Activated T-helper 17 cell treated with anti-CD3 and anti-CD28 coated beads, Interleukin-2, amount 50 U/mL, for 72 hours (primary cell): Measurements from ENCODE around the gene KRT39. TPM values are rescaled to one million over a fixed set of nuclear protein-coding genes. Genes with fewer than 3 reads are reported as not detected.

Source experiments
- ATAC-seq: fragments of 150-1000 bp; cut with Tn5 transposase; replicated peaks from 2 replicates; pipeline ENCODE4 v1.10.0; 2021; ENCODE audit warnings: mild to moderate bottlenecking, moderate library complexity
- H3K27ac Mint-ChIP-seq: one replicate; pipeline ENCODE4 v1.8.0; 2022; ENCODE audit warnings: mixed read lengths
- H3K27me3 Mint-ChIP-seq: one replicate; pipeline ENCODE4 v1.8.0; 2022; ENCODE audit warnings: mixed read lengths
- H3K36me3 Mint-ChIP-seq: one replicate; pipeline ENCODE4 v1.8.0; 2022; ENCODE audit warnings: low read depth, mild to moderate bottlenecking, mixed read lengths
- H3K4me1 Mint-ChIP-seq: one replicate; pipeline ENCODE4 v1.8.0; 2022; ENCODE audit warnings: mixed read lengths
- H3K4me3 Mint-ChIP-seq: one replicate; pipeline ENCODE4 v1.8.0; 2022; ENCODE audit warnings: mild to moderate bottlenecking, mixed read lengths
- H3K9me3 Mint-ChIP-seq: one replicate; pipeline ENCODE4 v1.8.0; 2022; ENCODE audit warnings: mixed read lengths
- total RNA-seq, 2 donors: library from RNA; stranded (reverse); gene quantifications; one replicate each; pipeline ENCODE4 v1.2.3, GENCODE V29; 2022

Gene KRT39
- total RNA-seq, 2 donors from 2014 or later: not detected

DNA sequence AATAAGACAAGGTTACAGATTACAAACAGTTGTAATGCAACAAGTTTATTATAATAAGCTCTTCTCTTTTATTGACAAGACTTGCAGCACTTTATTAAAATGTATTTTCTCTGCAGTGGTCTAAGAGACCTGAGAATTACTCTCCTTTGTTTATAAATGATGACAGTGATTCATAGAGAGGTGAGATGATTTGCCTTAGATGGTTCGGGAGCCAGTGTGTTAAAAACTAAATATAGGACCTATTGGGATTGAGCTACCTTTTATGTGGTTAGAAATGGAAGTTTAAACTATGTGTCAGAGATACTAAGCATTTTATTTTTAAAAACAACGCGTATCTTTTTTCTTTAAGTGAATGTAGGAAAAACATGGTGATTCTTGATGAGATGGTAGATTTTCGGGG, 30.1 kb upstream of the KRT39 start:
- Mint-ChIP-seq H3K27me3 (peaks cover 54% of the 10 kb centered on the region), H3K27ac (no peak overlapping the region), H3K36me3 (no peaks in the 10 kb centered on the region), H3K9me3 (no peaks in the 10 kb centered on the region), H3K4me3 (no peak overlapping the region), H3K4me1 (no peaks in the 10 kb centered on the region)
- no peak for ATAC-seq

DNA sequence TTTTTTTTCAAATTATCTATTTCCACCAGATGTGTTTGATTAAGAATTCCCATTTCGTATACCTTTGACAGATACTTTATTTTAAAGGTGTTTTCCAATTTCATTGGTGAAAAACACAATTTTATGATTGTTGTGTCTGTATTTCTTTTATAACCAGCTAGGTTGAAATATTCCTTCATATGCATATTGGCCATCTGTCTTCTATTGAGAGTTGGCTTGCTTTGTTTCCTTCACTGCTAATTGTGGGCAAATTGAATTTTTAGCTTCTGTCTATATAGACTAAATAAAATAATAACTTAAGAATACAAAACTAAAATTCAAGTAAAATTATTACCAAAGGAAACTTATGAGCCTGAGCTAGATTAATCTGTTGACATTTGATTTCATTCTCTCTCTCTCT, 28.4 kb upstream of the KRT39 start:
- no peaks in the 10 kb centered on the region for H3K36me3 Mint-ChIP-seq
- H3K4me3 Mint-ChIP-seq: no peak overlapping the region
- H3K27ac Mint-ChIP-seq: no peak overlapping the region
- no peaks in the 10 kb centered on the region for H3K4me1 Mint-ChIP-seq
- peaks cover 53% of the 10 kb centered on the region for H3K27me3 Mint-ChIP-seq
- no peak for ATAC-seq
- H3K9me3 Mint-ChIP-seq: no peaks in the 10 kb centered on the region

DNA sequence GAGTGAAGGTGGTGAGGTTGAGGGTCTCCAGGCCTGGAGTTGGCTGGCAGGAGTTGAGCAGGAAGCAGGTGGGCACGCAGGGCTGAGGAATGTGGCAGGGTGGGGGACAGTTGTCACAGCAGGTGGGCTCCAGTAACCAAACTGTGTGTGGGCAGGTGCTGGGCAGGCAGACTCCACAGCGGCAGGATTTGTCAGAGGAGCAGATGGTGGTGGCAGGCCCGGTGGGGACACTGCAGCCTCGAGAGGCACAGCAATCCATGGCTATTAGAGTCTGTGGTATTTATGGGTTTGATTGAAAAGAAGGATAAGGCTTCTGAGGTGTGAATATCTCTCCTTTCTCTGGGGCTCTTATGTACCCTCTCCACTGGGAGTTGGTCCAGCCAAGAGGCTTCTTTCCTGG, 27.1 kb upstream of the KRT39 start, which contains the start of gene KRTAP3-3:
KRTAP3-3 (minus strand) TSS at position 326 of the 400 bp plus-strand sequence; CDS start at position 259, 67 bp downstream.
- Mint-ChIP-seq H3K27me3 (peaks cover 51% of the 10 kb centered on the region), H3K9me3 (no peaks in the 10 kb centered on the region), H3K27ac (no peak within 1 kb of the TSS)

DNA sequence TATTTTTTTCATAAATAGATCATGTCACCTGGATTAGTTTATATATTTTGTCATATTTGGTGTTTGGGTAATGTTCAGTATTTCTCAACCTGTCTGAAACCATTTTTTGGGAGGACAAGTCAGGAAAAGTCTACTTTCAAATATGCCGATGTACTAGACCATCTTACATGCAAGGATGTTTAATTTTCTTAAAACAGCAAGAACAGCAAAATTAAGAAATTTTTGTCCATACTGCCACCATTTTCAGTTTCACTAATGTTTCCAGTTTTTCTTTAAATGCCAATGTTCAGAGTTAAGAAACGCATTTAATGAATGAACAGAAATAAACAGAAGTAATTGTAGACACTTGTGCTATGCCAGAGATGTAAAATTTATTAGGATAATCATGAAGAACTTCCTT, 26.3 kb upstream of the KRT39 start:
- no peaks in the 10 kb centered on the region for H3K36me3 Mint-ChIP-seq
- ATAC-seq: no peak
- peaks cover 46% of the 10 kb centered on the region for H3K27me3 Mint-ChIP-seq
- H3K4me1 Mint-ChIP-seq: no peaks in the 10 kb centered on the region
- H3K27ac Mint-ChIP-seq: no peak overlapping the region
- H3K4me3 Mint-ChIP-seq: no peak overlapping the region
- H3K9me3 Mint-ChIP-seq: no peaks in the 10 kb centered on the region

More for the DNA sequence above, 27.1 kb upstream of the KRT39 start, which contains the start of gene KRTAP3-3:
- no peaks in the 10 kb centered on the region for H3K4me1 Mint-ChIP-seq
- no peaks in the 10 kb centered on the region for H3K36me3 Mint-ChIP-seq
- H3K4me3 Mint-ChIP-seq: no peak within 1 kb of the TSS
- ATAC-seq: no peak

DNA sequence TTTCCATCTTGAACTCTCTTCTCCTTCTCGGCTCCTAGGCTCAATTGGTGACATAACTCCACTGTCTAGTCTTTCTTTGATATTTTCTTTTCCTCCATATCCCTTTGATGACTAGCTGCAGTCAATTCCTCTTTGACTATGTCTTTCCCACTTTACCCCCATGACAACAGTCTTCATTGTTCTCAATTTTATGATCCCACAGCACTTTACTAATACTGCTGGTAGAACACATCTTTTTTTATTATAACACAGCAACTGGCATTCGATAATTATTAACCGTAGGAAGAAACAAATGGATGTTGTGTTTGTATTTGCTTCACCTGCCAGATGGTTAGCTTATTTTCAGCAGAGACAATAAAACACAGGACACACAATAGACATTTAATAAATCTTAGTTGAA, 25.9 kb upstream of the KRT39 start:
- H3K9me3 Mint-ChIP-seq: no peaks in the 10 kb centered on the region

DNA sequence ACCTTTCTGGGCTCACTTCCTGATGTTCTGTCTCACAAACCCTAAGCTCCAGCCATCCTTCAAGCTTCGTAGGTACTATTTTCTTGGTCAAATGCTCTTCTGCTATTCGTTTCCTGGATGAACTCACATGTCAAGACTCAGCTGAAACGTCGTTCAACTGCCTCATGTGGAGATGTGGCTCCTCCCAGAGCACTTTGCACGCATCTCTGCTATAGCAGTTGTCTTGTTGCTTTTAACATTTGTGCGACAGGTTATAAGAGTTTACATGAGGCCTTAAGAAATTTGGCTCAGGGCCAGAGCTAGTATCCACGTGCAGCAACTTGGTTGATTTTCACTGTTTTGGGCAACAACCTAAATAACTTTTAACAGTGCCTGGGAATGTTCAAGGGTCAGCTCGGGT, 20.2 kb upstream of the KRT39 start:
- ATAC-seq: no peak
- Mint-ChIP-seq H3K27ac (no peak overlapping the region), H3K4me3 (no peak overlapping the region), H3K4me1 (no peaks in the 10 kb centered on the region), H3K36me3 (no peaks in the 10 kb centered on the region), H3K9me3 (no peaks in the 10 kb centered on the region), H3K27me3 (peaks cover 22% of the 10 kb centered on the region)

More for the DNA sequence above, 25.9 kb upstream of the KRT39 start:
- Mint-ChIP-seq H3K36me3 (no peaks in the 10 kb centered on the region), H3K4me3 (no peak overlapping the region), H3K4me1 (no peaks in the 10 kb centered on the region), H3K27me3 (peaks cover 44% of the 10 kb centered on the region), H3K27ac (no peak overlapping the region)
- no peak for ATAC-seq

DNA sequence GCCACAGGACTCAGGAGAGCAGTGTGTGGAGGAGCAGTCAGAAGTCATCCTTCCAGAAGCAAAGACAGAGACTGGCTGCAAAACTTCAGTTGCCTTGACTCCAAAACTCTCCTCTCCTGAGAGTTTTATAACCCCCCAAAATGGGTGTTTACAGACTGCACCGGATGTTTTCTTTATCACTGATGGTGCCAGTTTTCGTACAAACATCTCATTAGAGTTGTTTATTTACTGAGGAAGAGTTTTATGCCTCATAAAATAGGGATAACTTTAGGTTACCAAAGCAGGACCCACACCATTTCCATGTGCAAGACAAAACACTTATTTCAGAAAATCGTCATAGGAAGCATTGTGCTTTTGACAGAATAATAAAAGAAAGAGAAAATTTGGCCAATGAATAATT, 17.5 kb upstream of the KRT39 start, which contains the start of gene KRT40:
KRT40 (minus strand) TSS at position 101 of the 400 bp plus-strand sequence; CDS start at position 48, 53 bp downstream.
- ATAC-seq: no peak
- Mint-ChIP-seq H3K4me1 (no peaks in the 10 kb centered on the region), H3K9me3 (no peaks in the 10 kb centered on the region), H3K4me3 (no peak within 1 kb of the TSS), H3K27me3 (peaks cover 25% of the 10 kb centered on the region), H3K36me3 (no peaks in the 10 kb centered on the region), H3K27ac (no peak within 1 kb of the TSS)

DNA sequence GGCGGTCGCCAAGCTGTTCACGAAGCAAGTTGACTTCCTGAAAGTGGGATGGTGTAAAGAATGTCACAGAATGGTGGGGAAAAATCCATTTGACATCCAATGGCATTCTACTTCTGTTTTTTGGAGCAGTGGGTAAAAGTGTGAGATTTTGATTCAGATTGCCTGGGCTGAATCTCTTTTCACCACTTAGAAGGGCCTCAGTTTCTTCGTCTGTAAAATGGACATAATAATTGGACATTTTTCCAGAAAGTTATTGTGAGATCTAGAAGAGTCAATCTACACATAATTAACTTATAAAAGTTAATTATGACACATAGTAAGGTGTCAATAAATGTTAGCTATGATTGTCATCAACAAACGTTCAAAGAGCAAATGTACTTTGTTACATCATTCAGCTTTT, 14.4 kb upstream of the KRT39 start:
- ATAC-seq: no peak
- no peaks in the 10 kb centered on the region for H3K9me3 Mint-ChIP-seq
- H3K4me1 Mint-ChIP-seq: no peaks in the 10 kb centered on the region
- H3K36me3 Mint-ChIP-seq: no peaks in the 10 kb centered on the region
- no peak overlapping the region for H3K4me3 Mint-ChIP-seq
- peaks cover 26% of the 10 kb centered on the region for H3K27me3 Mint-ChIP-seq
- H3K27ac Mint-ChIP-seq: no peak overlapping the region

DNA sequence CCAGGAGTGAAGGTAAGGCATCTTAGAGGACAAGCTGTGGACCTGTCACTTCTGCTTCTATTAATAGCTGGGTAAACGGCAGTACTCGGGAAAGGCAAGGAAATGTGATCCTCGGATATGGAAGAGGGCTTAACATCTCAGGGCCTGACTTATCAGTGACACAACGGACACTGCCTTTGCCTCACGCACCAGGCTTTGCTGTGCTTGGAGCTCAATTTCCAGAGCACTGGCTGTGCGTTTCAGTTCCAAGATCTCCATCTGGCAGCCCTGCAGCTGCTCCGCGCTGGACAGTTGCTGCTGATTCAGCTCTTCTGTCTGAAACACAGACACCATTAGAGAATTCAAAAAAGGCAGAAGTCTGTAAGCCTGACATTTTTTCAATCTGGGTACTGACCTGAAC, 13.8 kb upstream of the KRT39 start:
- Mint-ChIP-seq H3K9me3 (no peaks in the 10 kb centered on the region), H3K4me1 (no peaks in the 10 kb centered on the region), H3K36me3 (no peaks in the 10 kb centered on the region), H3K27me3 (peaks cover 22% of the 10 kb centered on the region), H3K4me3 (no peak overlapping the region), H3K27ac (no peak overlapping the region)
- ATAC-seq: no peak

DNA sequence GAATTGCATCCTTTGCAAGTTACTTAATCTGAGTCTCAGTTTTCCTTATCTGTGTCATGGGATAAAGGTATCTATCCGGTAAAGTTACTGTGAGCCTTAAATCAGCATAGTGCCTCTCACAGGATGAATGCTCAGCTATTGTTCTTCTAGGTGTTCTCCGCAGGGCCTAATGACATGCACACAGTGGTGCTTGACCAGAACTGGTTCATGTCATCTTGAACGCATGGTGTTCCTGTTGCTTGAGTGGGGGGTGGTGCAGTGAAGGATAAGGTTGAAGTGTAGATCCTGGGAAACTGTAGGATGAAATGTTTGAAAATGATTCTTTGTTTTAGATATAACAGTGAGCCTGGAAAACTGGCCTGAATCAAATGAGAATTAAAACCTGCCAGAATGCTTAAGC, 13.4 kb upstream of the KRT39 start:
- peaks cover 27% of the 10 kb centered on the region for H3K27me3 Mint-ChIP-seq
- H3K36me3 Mint-ChIP-seq: no peaks in the 10 kb centered on the region
- no peaks in the 10 kb centered on the region for H3K9me3 Mint-ChIP-seq
- ATAC-seq: no peak
- H3K4me3 Mint-ChIP-seq: no peak overlapping the region
- H3K4me1 Mint-ChIP-seq: no peaks in the 10 kb centered on the region
- no peak overlapping the region for H3K27ac Mint-ChIP-seq

DNA sequence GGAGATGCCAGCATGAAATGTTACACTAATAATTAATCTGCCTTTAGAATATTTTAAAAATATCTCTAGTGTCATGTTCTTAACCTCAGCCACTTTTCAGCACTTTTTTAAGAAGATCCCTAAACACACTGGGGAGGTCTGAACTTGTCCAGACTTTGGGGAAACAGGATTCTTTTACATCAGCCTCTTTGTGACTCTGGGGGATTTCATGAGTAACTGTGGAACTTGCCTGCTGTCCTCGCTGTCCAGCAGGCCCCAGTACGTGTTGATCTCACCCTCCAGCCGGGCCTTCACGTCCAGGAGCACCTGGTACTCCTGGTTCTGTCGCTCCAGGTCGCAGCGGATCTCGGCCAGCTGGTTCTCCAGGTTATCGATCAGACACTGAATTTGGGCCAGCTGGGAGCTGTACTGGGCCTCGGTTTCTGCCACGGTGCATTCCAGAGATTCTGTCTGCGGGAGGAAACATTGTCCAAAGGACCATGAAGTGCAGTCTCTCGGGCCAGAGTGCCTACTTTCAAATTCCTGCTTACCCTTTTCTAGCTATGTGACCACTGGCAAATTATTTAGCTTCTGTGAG, 11.9 kb upstream of the KRT39 start:
- ATAC-seq: no peak
- H3K27me3 Mint-ChIP-seq: peaks cover 26% of the 10 kb centered on the region
- H3K27ac Mint-ChIP-seq: no peak overlapping the region
- H3K36me3 Mint-ChIP-seq: no peaks in the 10 kb centered on the region
- no peak overlapping the region for H3K4me3 Mint-ChIP-seq
- H3K9me3 Mint-ChIP-seq: no peaks in the 10 kb centered on the region
- H3K4me1 Mint-ChIP-seq: no peaks in the 10 kb centered on the region

DNA sequence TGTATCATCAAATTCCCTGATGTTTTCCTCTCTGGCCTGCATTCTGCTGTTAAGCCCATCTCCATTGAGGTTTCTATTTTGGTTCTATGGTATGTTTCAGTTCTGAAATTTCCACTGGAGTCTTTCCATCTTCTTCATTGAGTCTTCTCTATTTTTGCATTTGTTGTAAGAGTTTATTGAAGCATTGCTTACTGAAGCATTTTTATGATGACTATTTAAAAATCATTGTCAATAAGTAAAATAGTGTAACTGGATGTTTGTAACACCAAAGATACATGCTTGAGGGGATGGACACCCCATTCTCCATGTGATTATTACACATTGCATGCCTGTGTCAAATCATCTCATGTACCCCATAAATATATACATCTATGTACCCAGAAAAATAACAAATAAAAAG, 8.8 kb upstream of the KRT39 start:
- Mint-ChIP-seq H3K4me3 (no peak overlapping the region), H3K9me3 (no peaks in the 10 kb centered on the region), H3K27me3 (peaks cover 23% of the 10 kb centered on the region), H3K4me1 (no peaks in the 10 kb centered on the region), H3K27ac (no peak overlapping the region), H3K36me3 (no peaks in the 10 kb centered on the region)
- ATAC-seq: no peak

DNA sequence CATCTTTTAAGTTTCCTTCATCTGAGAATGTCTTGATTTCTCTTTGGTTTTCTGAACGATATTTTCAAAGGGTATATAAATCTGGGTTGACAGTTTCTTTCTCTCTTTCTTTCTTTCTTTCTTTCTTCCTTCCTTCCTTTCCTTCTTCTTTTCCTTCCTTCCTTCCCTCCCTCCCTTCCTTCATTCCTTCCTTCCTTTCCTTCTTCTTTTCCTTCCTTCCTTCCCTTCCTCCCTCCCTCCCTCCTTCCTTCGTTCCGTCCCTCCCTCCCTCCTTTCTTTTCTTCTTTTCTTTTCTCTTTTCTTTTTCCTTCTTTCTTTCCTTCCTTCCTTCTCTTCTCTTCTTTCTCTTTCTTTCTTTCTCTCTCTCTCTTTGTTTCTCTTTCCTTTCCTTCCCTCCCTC, 7.6 kb upstream of the KRT39 start:
- H3K9me3 Mint-ChIP-seq: no peaks in the 10 kb centered on the region
- H3K27ac Mint-ChIP-seq: no peak overlapping the region

DNA sequence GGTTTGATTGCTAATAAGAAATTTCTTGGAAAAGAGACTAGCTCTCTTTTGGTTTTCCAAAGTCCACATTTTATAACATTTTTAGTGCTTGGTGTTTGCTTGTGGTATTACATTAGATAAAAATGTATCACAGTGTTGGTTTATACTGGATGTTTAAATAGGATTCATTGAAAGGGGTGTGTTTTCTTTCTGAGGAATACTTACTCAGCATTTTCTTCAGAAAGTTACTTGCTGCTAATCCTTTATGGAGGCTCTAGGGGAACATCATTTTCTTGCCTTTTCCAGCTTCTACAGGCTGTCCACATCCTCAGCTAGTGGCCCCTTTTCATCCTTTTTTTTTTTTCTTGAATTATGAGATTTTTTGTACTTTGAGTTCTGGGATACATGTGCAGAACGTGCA, 834 bp upstream of the KRT39 start:
- no peak for ATAC-seq
- Mint-ChIP-seq H3K36me3 (no peaks in the 10 kb centered on the region), H3K27me3 (peaks cover 4% of the 10 kb centered on the region), H3K4me1 (peaks cover 6% of the 10 kb centered on the region), H3K9me3 (no peaks in the 10 kb centered on the region), H3K4me3 (no peak overlapping the region), H3K27ac (no peak overlapping the region)

More for the DNA sequence above, 7.6 kb upstream of the KRT39 start:
- Mint-ChIP-seq H3K4me1 (no peaks in the 10 kb centered on the region), H3K36me3 (no peaks in the 10 kb centered on the region), H3K27me3 (peaks cover 16% of the 10 kb centered on the region), H3K4me3 (no peak overlapping the region)
- no peak for ATAC-seq

DNA sequence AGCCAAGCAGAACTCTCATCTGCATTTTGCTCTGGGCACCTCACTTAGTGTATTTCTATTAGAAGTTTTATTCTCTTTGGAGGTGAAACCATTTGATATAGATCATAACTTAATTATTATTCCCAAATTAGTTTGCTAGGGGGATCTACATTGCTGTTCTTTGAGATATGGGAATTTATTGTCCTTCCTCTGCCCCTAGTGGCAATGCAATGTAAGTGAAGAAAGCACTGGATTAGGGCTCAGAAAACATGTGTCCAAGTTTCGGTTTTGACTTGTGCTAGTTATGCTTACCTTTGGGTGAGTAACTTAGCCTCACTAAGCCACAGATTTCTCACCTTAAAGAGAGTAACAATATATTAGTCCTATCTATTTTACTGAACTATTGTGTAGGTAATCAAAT, 2.9 kb downstream of the KRT39 start:
- H3K36me3 Mint-ChIP-seq: no peaks in the 10 kb centered on the region
- no peak overlapping the region for H3K27ac Mint-ChIP-seq
- peak; percentile 56 for ATAC-seq
- peaks cover 11% of the 10 kb centered on the region for H3K27me3 Mint-ChIP-seq
- peaks cover 6% of the 10 kb centered on the region for H3K4me1 Mint-ChIP-seq
- no peak overlapping the region for H3K4me3 Mint-ChIP-seq
- H3K9me3 Mint-ChIP-seq: no peaks in the 10 kb centered on the region
